OCI-LY7 (cell line): Measurements from ENCODE around the gene SPPL2A.

Experiments used
- EZH2phosphoT487 ChIP-seq: fragments of 200-600 bp; sonication (generic); IDR thresholded peaks from 2 replicates; pipeline ENCODE4 v1.6.1; 2018; ENCODE audit warnings: low read depth, borderline replicate concordance, mild to moderate bottlenecking, mixed run types, antibody characterized with exemption, low read length, moderate library complexity, mixed read lengths
- TF ChIP-seq, protein P1 (sequence below): fragments of 200-600 bp; sonication (generic); conservative IDR thresholded peaks from 2 replicates; pipeline ENCODE4 v1.5.1; 2014; ENCODE audit warnings: mild to moderate bottlenecking, antibody characterized with exemption, low read length, moderate library complexity, mixed read lengths

DNA sequence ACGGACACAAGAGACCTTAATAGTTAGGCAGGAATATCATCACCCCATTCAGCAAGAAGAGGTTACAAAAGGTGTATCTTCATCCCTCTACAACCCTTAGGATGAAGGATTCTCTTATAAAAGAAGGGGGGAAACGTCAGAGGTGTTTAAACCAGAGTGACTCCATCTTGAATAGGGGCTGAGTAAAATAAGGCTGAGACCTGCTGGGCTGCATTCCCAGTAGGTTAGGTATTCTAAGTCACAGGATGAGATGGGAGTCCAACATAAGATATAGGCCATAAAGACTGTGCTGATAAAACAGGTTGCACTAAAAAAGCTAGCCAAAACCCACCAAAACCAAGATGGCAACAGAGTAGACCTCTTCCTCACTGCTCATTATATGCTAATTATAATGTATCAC, 95.4 kb downstream of the SPPL2A start:
- TF ChIP-seq, protein P1, sequence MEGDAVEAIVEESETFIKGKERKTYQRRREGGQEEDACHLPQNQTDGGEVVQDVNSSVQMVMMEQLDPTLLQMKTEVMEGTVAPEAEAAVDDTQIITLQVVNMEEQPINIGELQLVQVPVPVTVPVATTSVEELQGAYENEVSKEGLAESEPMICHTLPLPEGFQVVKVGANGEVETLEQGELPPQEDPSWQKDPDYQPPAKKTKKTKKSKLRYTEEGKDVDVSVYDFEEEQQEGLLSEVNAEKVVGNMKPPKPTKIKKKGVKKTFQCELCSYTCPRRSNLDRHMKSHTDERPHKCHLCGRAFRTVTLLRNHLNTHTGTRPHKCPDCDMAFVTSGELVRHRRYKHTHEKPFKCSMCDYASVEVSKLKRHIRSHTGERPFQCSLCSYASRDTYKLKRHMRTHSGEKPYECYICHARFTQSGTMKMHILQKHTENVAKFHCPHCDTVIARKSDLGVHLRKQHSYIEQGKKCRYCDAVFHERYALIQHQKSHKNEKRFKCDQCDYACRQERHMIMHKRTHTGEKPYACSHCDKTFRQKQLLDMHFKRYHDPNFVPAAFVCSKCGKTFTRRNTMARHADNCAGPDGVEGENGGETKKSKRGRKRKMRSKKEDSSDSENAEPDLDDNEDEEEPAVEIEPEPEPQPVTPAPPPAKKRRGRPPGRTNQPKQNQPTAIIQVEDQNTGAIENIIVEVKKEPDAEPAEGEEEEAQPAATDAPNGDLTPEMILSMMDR = no peak
- no peak for TF ChIP-seq EZH2phosphoT487
